Measurements from ENCODE around the gene GNA12. TPM values are rescaled to one million over a fixed set of nuclear protein-coding genes. Genes with fewer than 3 reads are reported as not detected.

GNA12 gene
- total RNA-seq, 3 donors from 2014 or later = 21.7 to 57.7 (median 25.7) TPM

DNA sequence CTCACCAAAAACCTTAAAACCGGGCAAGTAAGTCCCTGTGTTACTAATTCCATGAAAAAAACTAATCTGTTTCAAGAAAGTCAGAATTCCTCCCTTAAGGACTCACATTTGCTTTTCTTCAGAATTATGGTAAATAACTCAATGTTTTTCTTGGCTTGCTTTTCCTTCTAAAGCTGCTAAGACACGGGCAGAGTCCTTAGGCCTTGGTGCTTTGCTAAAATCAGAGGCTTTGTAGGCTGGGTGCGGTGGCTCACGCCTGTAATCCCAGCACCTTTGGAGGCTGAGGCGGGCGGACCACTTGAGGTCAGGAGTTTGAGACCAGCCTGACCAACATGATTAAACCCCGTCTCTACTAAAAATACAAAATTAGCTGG is 32.0 kb downstream of the GNA12 start:
- TF ChIP-seq, protein P1, sequence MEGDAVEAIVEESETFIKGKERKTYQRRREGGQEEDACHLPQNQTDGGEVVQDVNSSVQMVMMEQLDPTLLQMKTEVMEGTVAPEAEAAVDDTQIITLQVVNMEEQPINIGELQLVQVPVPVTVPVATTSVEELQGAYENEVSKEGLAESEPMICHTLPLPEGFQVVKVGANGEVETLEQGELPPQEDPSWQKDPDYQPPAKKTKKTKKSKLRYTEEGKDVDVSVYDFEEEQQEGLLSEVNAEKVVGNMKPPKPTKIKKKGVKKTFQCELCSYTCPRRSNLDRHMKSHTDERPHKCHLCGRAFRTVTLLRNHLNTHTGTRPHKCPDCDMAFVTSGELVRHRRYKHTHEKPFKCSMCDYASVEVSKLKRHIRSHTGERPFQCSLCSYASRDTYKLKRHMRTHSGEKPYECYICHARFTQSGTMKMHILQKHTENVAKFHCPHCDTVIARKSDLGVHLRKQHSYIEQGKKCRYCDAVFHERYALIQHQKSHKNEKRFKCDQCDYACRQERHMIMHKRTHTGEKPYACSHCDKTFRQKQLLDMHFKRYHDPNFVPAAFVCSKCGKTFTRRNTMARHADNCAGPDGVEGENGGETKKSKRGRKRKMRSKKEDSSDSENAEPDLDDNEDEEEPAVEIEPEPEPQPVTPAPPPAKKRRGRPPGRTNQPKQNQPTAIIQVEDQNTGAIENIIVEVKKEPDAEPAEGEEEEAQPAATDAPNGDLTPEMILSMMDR (IDR thresholded peaks at IDR 0.05) = no peak
- no peaks in the 10 kb centered on the region for H3K9me3 ChIP-seq
- H3K4me3 ChIP-seq = no peak overlapping the region
- H3K36me3 ChIP-seq (ENCODE audit: low read depth) = no peaks in the 10 kb centered on the region
- DNase-seq = no peak
- no peaks in the 10 kb centered on the region for H3K4me1 ChIP-seq (ENCODE audit: low read depth)
- intact Hi-C loops (cut with DNase I, micrococcal nuclease) = no loop called here
- no peak for ATAC-seq

DNA sequence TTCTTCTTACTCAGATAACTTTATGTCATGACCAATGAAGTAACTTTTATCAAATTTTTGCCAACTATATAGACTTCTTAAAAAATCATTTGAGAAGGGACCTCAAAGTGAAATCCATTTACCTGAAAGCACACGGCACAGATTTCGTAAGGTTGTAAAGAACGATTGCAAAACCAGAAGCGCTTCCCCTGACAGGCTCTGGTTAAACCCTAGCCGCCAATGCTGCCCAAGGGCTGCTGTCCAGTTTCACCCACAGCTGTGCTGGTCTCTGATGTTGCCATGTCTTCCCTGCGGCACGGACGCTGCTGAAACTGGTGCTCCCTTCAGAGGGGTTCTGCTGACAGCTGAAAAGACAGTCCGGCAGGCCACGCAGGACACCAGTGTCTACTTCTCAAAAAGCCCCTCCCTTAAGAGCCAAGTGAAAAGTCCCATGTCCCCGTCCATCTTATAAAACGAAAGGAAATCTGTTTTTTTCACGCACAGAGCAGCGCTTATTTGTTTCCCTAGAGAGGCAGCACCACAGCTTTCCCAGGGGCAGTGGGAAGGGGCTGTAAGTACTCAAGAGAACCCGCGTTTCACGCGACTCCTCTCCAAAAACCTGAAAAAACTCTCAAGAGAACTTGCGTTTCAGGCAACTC is 32.5 kb downstream of the GNA12 start:
- TF ChIP-seq, protein P1 (IDR thresholded peaks at IDR 0.05) = no peak
- Histone ChIP-seq H3K4me3 (no peak overlapping the region), H3K36me3 (ENCODE audit: low read depth) (no peaks in the 10 kb centered on the region), H3K9me3 (no peaks in the 10 kb centered on the region), H3K4me1 (ENCODE audit: low read depth) (no peaks in the 10 kb centered on the region)
- DNase-seq (no peak), ATAC-seq (peak; percentile 28)
- intact Hi-C loops (cut with DNase I, micrococcal nuclease) = no loop called here

DNA sequence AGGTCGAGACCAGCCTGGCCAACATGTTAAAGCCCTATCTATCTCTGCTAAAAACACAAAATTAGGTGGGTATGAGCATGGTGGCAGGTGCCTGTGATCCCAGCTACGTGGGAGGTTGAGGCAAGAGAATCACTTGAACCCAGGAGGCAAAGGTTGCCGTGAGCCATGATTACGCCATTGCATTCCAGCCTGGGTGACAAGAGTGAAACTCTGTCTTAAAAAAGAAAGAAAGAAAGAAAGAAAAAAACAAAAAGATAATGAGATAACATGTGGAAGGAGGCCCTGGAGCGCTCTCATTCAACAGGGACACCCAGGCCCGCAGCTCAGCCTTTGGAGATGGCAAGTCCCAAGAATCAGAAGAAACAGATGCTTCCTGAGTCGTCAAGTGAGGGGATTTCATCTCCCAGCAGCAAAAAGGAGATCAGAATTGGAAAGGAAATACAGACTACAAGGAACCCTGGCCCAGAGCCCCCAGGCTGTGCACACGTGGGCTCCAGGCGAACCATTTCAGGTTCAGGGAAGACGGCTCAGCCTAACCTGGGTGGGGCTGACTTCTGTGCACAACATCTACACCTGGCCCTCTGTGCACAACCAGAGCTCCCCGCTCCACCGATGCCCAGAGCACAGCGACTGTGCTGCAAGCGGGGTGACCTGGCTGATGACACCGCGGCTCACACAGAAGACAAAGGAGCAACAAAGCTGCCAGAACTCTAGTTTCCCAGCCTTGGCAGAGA is 33.3 kb downstream of the GNA12 start:
- Histone ChIP-seq H3K4me3 (no peak overlapping the region), H3K36me3 (ENCODE audit: low read depth) (no peaks in the 10 kb centered on the region), H3K9me3 (no peaks in the 10 kb centered on the region), H3K4me1 (ENCODE audit: low read depth) (no peaks in the 10 kb centered on the region)
- DNase-seq (no peak), ATAC-seq (no peak)
- TF ChIP-seq, protein P1 (IDR thresholded peaks at IDR 0.05) = no peak
- intact Hi-C loops (cut with DNase I, micrococcal nuclease) = no loop called here

DNA sequence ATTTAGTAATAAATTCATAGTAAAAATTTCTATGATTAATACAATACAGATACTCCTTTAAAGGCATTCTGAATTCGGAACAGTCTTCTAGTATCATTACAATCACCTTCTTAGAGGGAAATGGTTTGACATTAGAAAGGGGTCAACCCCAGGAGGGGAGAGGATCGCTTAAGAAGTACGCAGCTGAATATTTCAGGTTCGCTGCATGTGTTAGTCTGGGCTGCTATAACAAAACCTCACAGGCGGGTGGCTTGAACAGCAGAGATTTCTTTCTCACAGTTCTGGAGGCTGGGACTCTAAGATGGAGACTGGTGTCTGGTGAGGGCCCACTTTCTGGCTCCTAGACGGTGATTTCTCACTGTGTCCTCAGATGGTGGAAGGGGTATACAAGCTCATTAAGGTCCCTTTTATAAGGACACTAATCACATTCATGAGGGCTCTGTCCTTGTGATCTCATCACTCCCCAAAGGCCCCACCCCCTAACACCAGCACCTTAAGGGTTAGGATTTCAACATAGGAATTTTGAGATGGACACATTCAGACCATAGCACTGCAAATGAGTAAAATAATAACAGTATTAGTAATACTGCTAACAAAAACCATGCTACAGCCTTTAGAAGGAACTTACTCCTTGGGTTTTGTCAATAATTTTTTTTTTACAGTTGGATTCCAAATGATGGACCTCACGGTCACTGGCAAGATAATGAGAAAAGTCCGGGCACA is 34.0 kb downstream of the GNA12 start:
- H3K36me3 ChIP-seq (ENCODE audit: low read depth) = no peaks in the 10 kb centered on the region
- no peak for DNase-seq
- H3K9me3 ChIP-seq = no peaks in the 10 kb centered on the region
- TF ChIP-seq, protein P1 (IDR thresholded peaks at IDR 0.05) = no peak
- intact Hi-C loops (cut with DNase I, micrococcal nuclease) = no loop called here
- H3K4me3 ChIP-seq = no peak overlapping the region
- H3K4me1 ChIP-seq (ENCODE audit: low read depth) = no peaks in the 10 kb centered on the region
- ATAC-seq = no peak

DNA sequence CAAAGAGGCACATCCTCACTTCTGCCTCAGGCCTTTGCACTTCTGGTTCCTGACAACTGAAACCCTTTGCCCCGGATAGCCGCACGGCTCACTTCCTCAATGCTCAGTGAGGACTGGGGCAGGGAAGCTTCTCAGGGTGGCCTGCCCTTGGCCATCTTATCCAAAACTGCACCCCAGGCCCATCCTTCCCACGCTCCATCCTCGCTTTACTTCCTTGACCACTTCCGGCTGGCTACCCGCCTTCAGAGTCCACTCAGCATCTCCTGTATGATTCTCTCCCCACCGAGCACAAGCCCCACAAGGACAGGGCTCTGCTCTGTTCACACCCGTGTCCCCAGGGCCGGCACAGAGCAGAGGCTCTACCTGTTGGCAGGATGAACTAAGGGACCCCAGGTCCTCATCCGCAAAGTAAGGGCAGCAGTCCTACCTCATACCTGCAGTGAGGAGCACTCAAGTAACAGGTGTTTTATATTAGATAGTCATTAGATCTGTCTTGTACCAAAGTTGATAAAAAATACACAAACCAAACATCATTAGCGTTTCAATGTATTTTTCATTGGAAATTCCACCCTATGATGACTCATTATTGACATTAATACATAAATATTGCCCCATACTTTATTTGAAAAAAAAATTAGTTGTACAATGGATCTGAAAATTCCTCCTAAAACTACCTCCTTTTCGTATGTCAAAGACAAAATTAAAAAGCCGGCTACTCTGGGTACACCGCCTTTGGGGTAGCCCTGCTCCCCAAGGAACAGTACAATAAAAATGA is 35.0 kb downstream of the GNA12 start:
- no peak overlapping the region for H3K4me3 ChIP-seq
- ATAC-seq (peak; percentile 35), DNase-seq (no peak)
- no peaks in the 10 kb centered on the region for H3K4me1 ChIP-seq (ENCODE audit: low read depth)
- H3K9me3 ChIP-seq = no peaks in the 10 kb centered on the region
- intact Hi-C loops (cut with DNase I, micrococcal nuclease) = no loop called here
- no peaks in the 10 kb centered on the region for H3K36me3 ChIP-seq (ENCODE audit: low read depth)
- TF ChIP-seq, protein P1 (IDR thresholded peaks at IDR 0.05) = no peak
